Panc1 (cell line): ENCODE results near the gene BACH2.

Experiments used
- CTCF ChIP-seq: fragments of 450-650 bp; IDR thresholded peaks from 2 replicates; pipeline ENCODE4 v1.5.1; 2017; ENCODE audit warnings: mild to moderate bottlenecking
- POLR2AphosphoS5 ChIP-seq: IDR thresholded peaks from 2 replicates; pipeline ENCODE4 v1.6.1; 2012; ENCODE audit warnings: mild to moderate bottlenecking, low read depth, low read length, moderate library complexity
- REST ChIP-seq, 2 experiments: IDR thresholded peaks; 2 replicates each; pipeline ENCODE4 v1.6.1; 2011 to 2012; ENCODE audit warnings: low read depth in 2 of 2, control low read depth in 1 of 2, low read length in 1 of 2, mild to moderate bottlenecking in 1 of 2, moderate library complexity in 1 of 2; ENCODE audit not compliant: insufficient read depth in 1 of 2
- SIN3A ChIP-seq: IDR thresholded peaks from 2 replicates; pipeline ENCODE4 v1.6.1; 2012; ENCODE audit warnings: low read depth, mild to moderate bottlenecking, low read length, moderate library complexity, borderline replicate concordance; ENCODE audit not compliant: insufficient read depth

DNA sequence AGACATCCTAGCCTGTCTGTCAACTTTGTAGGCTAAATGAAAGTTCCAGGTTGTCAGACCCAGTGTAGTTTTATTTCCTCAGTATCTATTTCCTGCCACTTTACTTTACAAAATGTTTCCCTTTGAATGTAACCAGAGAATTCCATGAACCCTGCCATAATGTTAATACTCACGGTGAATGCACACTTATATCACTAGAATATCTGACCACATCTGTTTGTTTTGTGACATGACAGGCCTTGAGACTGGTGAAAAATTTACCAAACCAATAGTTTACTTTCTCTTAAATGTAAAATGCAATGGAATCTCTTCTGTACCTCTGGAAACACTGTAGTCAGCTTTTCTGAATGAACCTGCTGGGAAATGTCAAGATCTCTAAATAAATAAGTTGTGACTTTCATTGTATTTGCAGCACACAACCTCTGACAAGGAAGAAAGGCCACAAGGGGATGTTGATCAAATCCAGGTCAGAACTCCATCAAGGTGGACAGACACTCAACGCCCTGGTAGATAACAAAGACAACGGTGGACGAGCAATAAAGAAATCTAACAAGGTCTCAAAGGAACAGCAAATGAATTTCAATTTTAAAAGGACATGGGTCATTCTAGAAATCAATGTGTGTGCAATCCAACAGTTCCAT, 59.2 kb downstream of the BACH2 start:
- no peak for TF ChIP-seq CTCF
- no peak for TF ChIP-seq POLR2AphosphoS5
- no peak for TF ChIP-seq SIN3A
- no peak for TF ChIP-seq REST (IDR thresholded peaks at IDR 0.05; ENCODE audit: insufficient read depth in 1 of 2, low read depth in 2 of 2, low read length in 1 of 2)
